H1 (cell line): ENCODE data around the gene TRIM43. TPM values are rescaled to one million over a fixed set of nuclear protein-coding genes. Genes with fewer than 3 reads are reported as not detected.
"Not testable (repeated sequence)": the region's sequence is repeated elsewhere in the genome, so short reads cannot be mapped to it uniquely, and the experiment has no call there.

Source experiments
- CTCF ChIA-PET: fragments of 300-600 bp; sonication (Branson Sonifier 250); formaldehyde crosslinking; loops from one replicate; lab custom pipeline; 2021; ENCODE audit not compliant: partially characterized antibody; lab: Charles Lee
- POLR2A ChIA-PET: fragments of 300-600 bp; sonication (Branson Sonifier 250); formaldehyde crosslinking; loops from one replicate; lab custom pipeline; 2021; ENCODE audit warnings: inconsistent platforms; ENCODE audit not compliant: partially characterized antibody; lab: Charles Lee
- DNase-seq, 2 experiments: peaks; one replicate each; pipeline versions ENCODE4 v3.0.0 to v3.0.0-alpha.2; 2010 to 2022; ENCODE audit warnings: low spot score in 2 of 2, low read depth in 1 of 2, mixed read lengths in 1 of 2
- FAIRE-seq: peaks from 2 replicates; lab custom pipeline; 2011; peaks lifted over from hg19 to GRCh38; lab: Jason Lieb, UNC
- H2AFZ ChIP-seq: 2 replicates; pipeline ENCODE4 v1.8.1; 2012; ENCODE audit warnings: low read length, inconsistent platforms
- H2AK5ac ChIP-seq: 2 replicates; pipeline ENCODE4 v1.6.1; 2013; ENCODE audit warnings: low read depth, low read length
- H2BK120ac ChIP-seq: replicated peaks from 2 replicates; pipeline ENCODE3; 2013; ENCODE audit warnings: low read depth, low read length, inconsistent platforms
- H2BK12ac ChIP-seq: 2 replicates; pipeline ENCODE4 v1.6.1; 2013; ENCODE audit warnings: low read depth, low read length
- H2BK15ac ChIP-seq: 2 replicates; pipeline ENCODE4 v1.6.1; 2013; ENCODE audit warnings: low read length
- H2BK20ac ChIP-seq: 2 replicates; pipeline ENCODE4 v1.6.1; 2013; ENCODE audit warnings: low read length
- H2BK5ac ChIP-seq: 2 replicates; pipeline ENCODE4 v1.6.1; 2013; ENCODE audit warnings: low read depth, low read length
- H3K14ac ChIP-seq: 2 replicates; pipeline ENCODE4 v1.6.1; 2013; ENCODE audit warnings: inconsistent platforms; ENCODE audit not compliant: insufficient read length
- H3K18ac ChIP-seq: 2 replicates; pipeline ENCODE4 v1.6.1; 2013; ENCODE audit warnings: low read length; ENCODE audit errors: extremely low read depth
- H3K23ac ChIP-seq: 2 replicates; pipeline ENCODE4 v1.6.1; 2013; ENCODE audit warnings: inconsistent platforms; ENCODE audit not compliant: insufficient read length
- H3K23me2 ChIP-seq: 2 replicates; pipeline ENCODE4 v1.6.1; 2013; ENCODE audit warnings: low read depth, low read length
- H3K27ac ChIP-seq: 2 replicates; pipeline ENCODE4 v1.6.1; 2011; ENCODE audit warnings: low read depth, low read length, inconsistent platforms
- H3K27me3 ChIP-seq, 4 experiments: replicated peaks in 1 of 4; 1 replicate in 1 of 4; 2 replicates in 3 of 4; pipeline versions ENCODE4 v1.6.1 to v1.8.1; 2011 to 2013; ENCODE audit warnings: low read length in 3 of 4, mild to moderate bottlenecking in 3 of 4, inconsistent platforms in 2 of 4, mixed read lengths in 2 of 4, moderate library complexity in 1 of 4; ENCODE audit not compliant: control insufficient read depth in 3 of 4, insufficient read depth in 3 of 4; ENCODE audit errors: extremely low read depth in 1 of 4
- H3K36me3 ChIP-seq, 4 experiments: 2 replicates each; pipeline versions ENCODE4 v1.6.1 to v1.8.1; 2011 to 2013; ENCODE audit warnings: mild to moderate bottlenecking in 4 of 4, low read length in 3 of 4, moderate library complexity in 2 of 4, control low read depth in 1 of 4, inconsistent platforms in 1 of 4; ENCODE audit not compliant: insufficient read depth in 4 of 4, control insufficient read depth in 2 of 4
- H3K4ac ChIP-seq: replicated peaks from 2 replicates; pipeline ENCODE3; 2013; ENCODE audit warnings: low read length, low read depth, mixed read lengths, inconsistent platforms; ENCODE audit not compliant: insufficient read length
- H3K4me1 ChIP-seq, 4 experiments: replicated peaks in 1 of 4; 1 replicate in 1 of 4; 2 replicates in 3 of 4; pipeline versions ENCODE4 v1.6.1 to v1.8.1; 2011 to 2013; ENCODE audit warnings: low read length in 3 of 4, inconsistent platforms in 2 of 4, mixed read lengths in 1 of 4; ENCODE audit not compliant: insufficient read depth in 4 of 4, control insufficient read depth in 3 of 4
- H3K4me2 ChIP-seq, 2 experiments: 2 replicates each; pipeline versions ENCODE4 v1.6.1 to v1.8.1; 2011 to 2013; ENCODE audit warnings: low read depth in 2 of 2, low read length in 2 of 2, control low read depth in 1 of 2, inconsistent platforms in 1 of 2, mild to moderate bottlenecking in 1 of 2; ENCODE audit not compliant: insufficient read depth in 1 of 2
- H3K4me3 ChIP-seq, 4 experiments: fragments of 200-600, 300-600 bp in 1 of 4; sonication (generic), shearing (Covaris generic), sonication (Bioruptor Twin) in 1 of 4; 2 replicates each; pipeline versions ENCODE4 v1.5.1 to v1.8.1; 2011 to 2016; ENCODE audit warnings: low read length in 4 of 4, low read depth in 3 of 4, control low read depth in 2 of 4, inconsistent platforms in 2 of 4, mild to moderate bottlenecking in 2 of 4, mixed read lengths in 1 of 4, moderate library complexity in 1 of 4; ENCODE audit not compliant: insufficient read depth in 2 of 4; ENCODE audit errors: extremely low read depth in 1 of 4
- H3K56ac ChIP-seq: replicated peaks from 2 replicates; pipeline ENCODE3; 2013; ENCODE audit warnings: low read depth, mild to moderate bottlenecking, mixed read lengths, low read length, inconsistent platforms; ENCODE audit not compliant: insufficient read length
- H3K79me1 ChIP-seq: 2 replicates; pipeline ENCODE4 v1.6.1; 2013; ENCODE audit warnings: low read depth, low read length, control low read depth
- H3K79me2 ChIP-seq, 2 experiments: 2 replicates each; pipeline versions ENCODE4 v1.6.1 to v1.8.1; 2012 to 2013; ENCODE audit warnings: low read length in 2 of 2, mild to moderate bottlenecking in 2 of 2, inconsistent platforms in 1 of 2; ENCODE audit not compliant: insufficient read depth in 2 of 2, control insufficient read depth in 1 of 2
- H3K9ac ChIP-seq, 4 experiments: replicated peaks in 1 of 4; 1 replicate in 1 of 4; 2 replicates in 3 of 4; pipeline versions ENCODE4 v1.6.1 to v1.8.1; 2011 to 2013; ENCODE audit warnings: low read depth in 3 of 4, low read length in 3 of 4, control low read depth in 2 of 4, mild to moderate bottlenecking in 2 of 4, moderate library complexity in 2 of 4, inconsistent platforms in 1 of 4; ENCODE audit errors: extremely low read depth in 1 of 4
- H3K9me3 ChIP-seq, 2 experiments: 2 replicates each; pipeline versions ENCODE4 v1.6.1 to v1.8.1; 2012 to 2013; ENCODE audit warnings: mild to moderate bottlenecking in 2 of 2, moderate library complexity in 2 of 2, control low read depth in 1 of 2, inconsistent platforms in 1 of 2, low read depth in 1 of 2, low read length in 1 of 2, mixed read lengths in 1 of 2; ENCODE audit not compliant: insufficient read depth in 2 of 2
- H4K20me1 ChIP-seq, 2 experiments: replicated peaks in 1 of 2; 2 replicates each; pipeline versions ENCODE3 to v1.8.1; 2011 to 2013; ENCODE audit warnings: inconsistent platforms in 2 of 2, low read length in 2 of 2, mild to moderate bottlenecking in 1 of 2; ENCODE audit not compliant: insufficient read depth in 2 of 2, control insufficient read depth in 1 of 2
- H4K5ac ChIP-seq: 2 replicates; pipeline ENCODE4 v1.6.1; 2013; ENCODE audit warnings: low read length, low read depth, mixed read lengths, inconsistent platforms; ENCODE audit not compliant: insufficient read length
- H4K8ac ChIP-seq: 2 replicates; pipeline ENCODE4 v1.8.0; 2013; ENCODE audit warnings: mild to moderate bottlenecking, moderate library complexity, low read length, inconsistent platforms; ENCODE audit not compliant: insufficient read depth; ENCODE audit errors: extremely low read depth
- H4K91ac ChIP-seq: replicated peaks from 2 replicates; pipeline ENCODE3; 2013; ENCODE audit warnings: low read length, mixed read lengths, inconsistent platforms; ENCODE audit not compliant: insufficient read length
- WGBS, 2 experiments: shearing (Covaris generic) in 1 of 2; methylation state at CpG; one replicate each; pipeline versions ENCODE4 v1.1.6 to v1.1.7; 2013 to 2015; ENCODE audit warnings: low lambda C conversion rate in 2 of 2, mixed read lengths in 2 of 2, inconsistent platforms in 1 of 2, low coverage in 1 of 2, missing lambda C conversion rate in 1 of 2; ENCODE audit not compliant: insufficient replicate concordance in 2 of 2, insufficient coverage in 1 of 2, insufficient read length in 1 of 2; ENCODE audit errors: extremely low coverage in 1 of 2, missing lambda C conversion rate in 1 of 2; 5-methylcytosine and 5-hydroxymethylcytosine counted together
- polyA plus RNA-seq, 7 experiments: library from polyadenylated mRNA; depleted of rRNA in 3 of 7; stranded (reverse) in 5 of 7; unstranded in 2 of 7; fragments of >200 nt in 5 of 7; fragments of 200-250 nt in 2 of 7; gene quantifications; 1 replicate in 5 of 7; 2 replicates in 1 of 7; 4 replicates in 1 of 7; pipeline versions ENCODE4 v1.2.1 to v1.2.3, GENCODE V29; 2011 to 2013; ENCODE audit warnings: missing spikeins in 2 of 7, mixed read lengths in 2 of 7
- total RNA-seq: library from RNA; stranded (reverse); fragmentation: NEBNext Ultra II Directional; extraction: Animal tissue kit (Norgen Biotek cat#: 25700); gene quantifications from 2 replicates; pipeline ENCODE4 v1.2.1, GENCODE V29; 2021

Gene TRIM43
- total and polyA plus RNA-seq, 2 of the 8 experiments (the other 6 are each of a cell fraction or from before 2014, with no cell fraction given), result not detected

DNA sequence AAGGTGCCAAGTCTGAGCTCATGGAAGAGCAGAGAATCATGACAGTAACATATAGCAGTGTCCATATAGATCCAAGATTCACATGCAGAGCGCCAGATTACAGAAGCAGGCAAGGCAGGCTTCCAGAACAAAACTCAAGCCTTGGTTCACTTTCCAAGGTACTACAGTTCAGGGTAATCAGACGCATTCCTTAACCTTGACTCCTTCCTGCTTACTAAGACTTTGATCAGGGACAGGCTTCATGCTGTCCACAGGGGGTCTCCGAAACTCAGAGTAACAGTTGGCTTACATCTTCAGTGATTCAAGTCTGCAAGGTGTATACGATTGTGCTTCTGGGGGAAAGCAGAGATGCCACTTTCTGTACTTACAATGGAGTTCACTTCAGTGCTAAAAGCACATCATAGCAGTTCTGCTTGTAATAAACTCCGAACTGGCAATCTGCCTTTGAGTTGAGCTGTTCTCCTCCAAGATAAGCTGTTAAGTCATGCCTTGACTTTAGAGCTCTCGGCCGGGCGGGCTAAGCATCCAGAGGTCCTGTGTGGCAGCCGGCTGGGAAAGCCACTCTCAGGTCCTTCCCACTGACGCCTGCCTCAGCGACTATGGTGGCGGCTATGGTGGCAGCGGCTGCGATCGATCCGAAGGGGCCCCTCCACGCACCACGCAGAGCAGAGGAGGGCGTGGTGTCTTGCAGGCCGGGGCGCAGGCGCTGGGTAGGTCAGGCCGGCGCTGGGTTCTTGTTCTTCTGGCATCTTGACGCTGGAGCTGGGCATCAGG lies 48.9 kb downstream of the TRIM43 start:
- H2BK20ac ChIP-seq, H3K18ac ChIP-seq, H4K20me1 ChIP-seq, DNase-seq, H3K27me3 ChIP-seq, H3K23ac ChIP-seq, H3K4me1 ChIP-seq, CTCF ChIA-PET, H3K4me2 ChIP-seq, H2BK5ac ChIP-seq, H3K23me2 ChIP-seq, H3K36me3 ChIP-seq, H2BK12ac ChIP-seq, H4K8ac ChIP-seq, H3K79me2 ChIP-seq, H3K79me1 ChIP-seq, FAIRE-seq, H3K56ac ChIP-seq, H3K4ac ChIP-seq, H2AFZ ChIP-seq, H3K4me3 ChIP-seq, H4K5ac ChIP-seq, H2BK120ac ChIP-seq, H4K91ac ChIP-seq, H3K9ac ChIP-seq, H2AK5ac ChIP-seq, H3K27ac ChIP-seq, POLR2A ChIA-PET, H3K9me3 ChIP-seq, H3K14ac ChIP-seq, H2BK15ac ChIP-seq: not testable (repeated sequence)
- WGBS, 2 experiments, result 82% methylated on average over 2 of the region's 25 CpGs; no CpG with 5 or more reads in 1 of the 2 experiments

DNA sequence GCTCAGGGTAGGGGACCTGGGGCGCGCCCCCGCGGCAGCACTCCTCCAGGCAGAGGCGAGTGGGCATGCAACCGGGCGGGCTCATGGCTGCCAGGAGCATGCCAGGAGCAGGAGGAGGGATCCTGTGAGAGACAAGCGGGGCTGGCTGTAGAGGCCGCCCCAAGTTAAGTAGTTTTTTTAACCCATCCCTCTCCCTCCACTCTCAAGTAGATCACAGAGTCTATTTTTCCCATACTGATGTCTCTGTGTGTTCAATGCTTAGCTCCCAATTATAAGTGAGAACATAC lies 49.4 kb downstream of the TRIM43 start:
- H2BK20ac ChIP-seq, H3K4me1 ChIP-seq, H4K20me1 ChIP-seq, DNase-seq, CTCF ChIA-PET, H3K4ac ChIP-seq, H2BK120ac ChIP-seq, H3K27me3 ChIP-seq, H3K9ac ChIP-seq, H2AFZ ChIP-seq, FAIRE-seq, H3K14ac ChIP-seq, H3K4me3 ChIP-seq, H3K79me2 ChIP-seq, H3K23me2 ChIP-seq, H4K91ac ChIP-seq, H3K23ac ChIP-seq, H4K5ac ChIP-seq, H3K27ac ChIP-seq, H4K8ac ChIP-seq, H3K79me1 ChIP-seq, H2AK5ac ChIP-seq, H3K4me2 ChIP-seq, POLR2A ChIA-PET, H2BK5ac ChIP-seq, H3K18ac ChIP-seq, H3K36me3 ChIP-seq, H3K56ac ChIP-seq, H2BK15ac ChIP-seq, H3K9me3 ChIP-seq, H2BK12ac ChIP-seq: not testable (repeated sequence)
- WGBS, 2 experiments, result no CpG with 5 or more reads among the region's 9 CpGs
